Activated CD8-positive, alpha-beta memory T cell treated with anti-CD3 and anti-CD28 coated beads, Interleukin-2, amount 50 U/mL, for 1 hour (primary cell): ENCODE data around the gene CPED1.
"Not testable (repeated sequence)": the region's sequence is repeated elsewhere in the genome, so short reads cannot be mapped to it uniquely, and the experiment has no call there.

Experiments
- DNase-seq: peaks from one replicate; pipeline ENCODE4 v3.0.0-alpha.2; 2020; ENCODE audit errors: extremely low read depth

CPED1 gene

GRCh38 chr7:121094829-121095228 is 106.3 kb downstream of the CPED1 start:
- no peak for DNase-seq

GRCh38 chr7:121097577-121097976 is 109.1 kb downstream of the CPED1 start:
- no peak for DNase-seq

- no peak for DNase-seq
Measured at GRCh38 chr7:121099572-121099971, 111.1 kb downstream of the CPED1 start.

- no peak for DNase-seq
Measured at GRCh38 chr7:121101083-121101482, 112.6 kb downstream of the CPED1 start.

GRCh38 chr7:121101621-121102020 is 113.1 kb downstream of the CPED1 start:
- DNase-seq: no peak

- DNase-seq: no peak
Measured at GRCh38 chr7:121102619-121103018, 114.1 kb downstream of the CPED1 start.

- no peak for DNase-seq
Measured at GRCh38 chr7:121103086-121103485, 114.6 kb downstream of the CPED1 start.

- DNase-seq: no peak
Measured at GRCh38 chr7:121103579-121103978, 115.1 kb downstream of the CPED1 start.

- DNase-seq: no peak
Measured at GRCh38 chr7:121105262-121105661, 116.8 kb downstream of the CPED1 start.

- no peak for DNase-seq
Measured at GRCh38 chr7:121107923-121108498, 119.5 kb downstream of the CPED1 start.

GRCh38 chr7:121109145-121109544 is 120.6 kb downstream of the CPED1 start:
- no peak for DNase-seq

- DNase-seq: no peak
Measured at GRCh38 chr7:121113288-121113687, 124.8 kb downstream of the CPED1 start.

GRCh38 chr7:121116396-121116795 is 127.9 kb downstream of the CPED1 start:
- no peak for DNase-seq

GRCh38 chr7:121119047-121119446 is 130.5 kb downstream of the CPED1 start:
- no peak for DNase-seq

- DNase-seq: no peak
Measured at GRCh38 chr7:121123032-121123431, 134.5 kb downstream of the CPED1 start.

- not testable (repeated sequence) for DNase-seq
Measured at GRCh38 chr7:121125454-121125853, 136.9 kb downstream of the CPED1 start.

GRCh38 chr7:121126201-121126600 is 137.7 kb downstream of the CPED1 start:
- DNase-seq: no peak

GRCh38 chr7:121126801-121127534 is 138.5 kb downstream of the CPED1 start:
- no peak for DNase-seq

- no peak for DNase-seq
Measured at GRCh38 chr7:121132940-121133339, 144.4 kb downstream of the CPED1 start.

- no peak for DNase-seq
Measured at GRCh38 chr7:121133444-121133843, 144.9 kb downstream of the CPED1 start.

- DNase-seq: no peak
Measured at GRCh38 chr7:121137580-121137979, 149.1 kb downstream of the CPED1 start.

GRCh38 chr7:121138262-121138933 is 149.9 kb downstream of the CPED1 start:
- DNase-seq: no peak

- no peak for DNase-seq
Measured at GRCh38 chr7:121139427-121139826, 150.9 kb downstream of the CPED1 start.
